HG03439 (cell line): Measurements from ENCODE around the gene DRD2.

Experiments
- ATAC-seq: cut with Tn5 transposase; IDR thresholded peaks from one replicate; pipeline ENCODE4 v1.9.1; 2021; ENCODE audit warnings: mild to moderate bottlenecking, moderate library complexity; ENCODE audit not compliant: unreplicated experiment

The DRD2 gene

DNA sequence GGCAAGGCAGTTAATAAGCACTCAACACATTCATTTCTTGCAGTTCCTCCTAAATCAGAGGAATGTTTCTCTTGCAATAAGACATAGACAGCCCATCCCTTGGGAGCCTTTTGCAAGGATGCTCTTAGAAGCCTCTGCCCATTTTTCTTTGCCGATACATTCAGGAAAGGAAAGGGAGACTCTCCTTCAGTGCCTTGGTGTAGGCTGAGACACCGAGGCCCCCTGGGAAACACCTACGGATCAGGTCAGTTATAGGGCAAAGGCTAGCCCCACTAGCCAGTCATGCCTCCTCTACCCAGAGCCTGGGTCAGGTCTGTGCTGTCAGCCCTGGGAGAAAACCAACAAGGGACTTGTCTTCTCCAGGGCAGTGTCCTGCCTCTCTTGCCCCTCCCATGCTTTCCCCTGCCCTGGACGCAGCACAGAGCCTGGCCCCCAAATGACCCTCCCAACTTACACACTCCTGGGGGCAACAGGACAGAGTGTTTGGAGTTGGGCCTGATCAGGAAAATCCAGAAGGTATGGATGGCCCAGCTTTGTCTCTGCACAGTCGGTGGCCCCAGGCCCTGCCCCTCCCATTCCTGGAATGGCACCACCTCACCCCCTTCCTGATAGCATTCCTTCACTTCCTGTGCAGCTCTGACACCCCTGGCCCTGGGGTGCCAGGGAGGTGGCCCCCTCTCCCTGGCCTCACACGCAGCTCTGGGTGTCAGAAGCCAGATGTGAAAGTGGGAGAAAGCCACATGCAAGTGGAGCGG, 69.3 kb downstream of the DRD2 start:
- ATAC-seq: no peak

- no peak for ATAC-seq
Observed at GRCh38 chr11:113404859-113405430, 70.3 kb downstream of the DRD2 start.

GRCh38 chr11:113401718-113402117, 73.5 kb downstream of the DRD2 start:
- no peak for ATAC-seq

DNA sequence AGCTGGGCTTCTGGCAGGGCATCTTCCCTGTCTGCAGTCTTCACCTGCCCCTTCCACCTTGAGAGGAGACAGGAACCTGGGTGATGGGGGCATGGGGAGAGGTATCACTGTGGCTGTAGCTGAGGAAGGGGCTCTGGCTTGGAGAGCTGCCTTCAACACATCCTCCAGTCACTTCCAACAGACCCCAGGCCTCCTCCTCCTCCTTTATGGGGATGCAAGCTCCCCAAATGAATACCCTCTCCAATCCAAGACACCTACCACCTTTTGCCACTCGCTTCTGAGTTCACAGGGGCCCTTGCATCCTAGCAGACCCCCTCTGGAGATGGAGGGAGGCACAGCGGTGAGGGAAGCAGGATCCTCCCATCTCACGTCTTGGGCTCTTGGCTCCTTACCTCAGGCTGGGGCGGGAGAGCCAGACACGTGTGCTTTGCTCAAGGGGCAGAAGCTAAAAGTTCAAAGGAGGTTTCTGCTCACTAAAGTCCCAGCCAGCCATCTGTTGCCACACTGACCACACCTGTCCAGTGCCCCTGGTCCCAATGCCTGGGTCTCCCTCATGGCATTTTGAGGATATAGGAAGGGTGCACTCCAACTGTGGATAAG, 74.5 kb downstream of the DRD2 start:
- ATAC-seq: no peak

GRCh38 chr11:113398669-113399430, 76.3 kb downstream of the DRD2 start:
- ATAC-seq: no peak

- ATAC-seq: no peak
Observed at GRCh38 chr11:113397821-113398220, 77.4 kb downstream of the DRD2 start.

- no peak for ATAC-seq
Observed at GRCh38 chr11:113397212-113397611, 78.0 kb downstream of the DRD2 start.

DNA sequence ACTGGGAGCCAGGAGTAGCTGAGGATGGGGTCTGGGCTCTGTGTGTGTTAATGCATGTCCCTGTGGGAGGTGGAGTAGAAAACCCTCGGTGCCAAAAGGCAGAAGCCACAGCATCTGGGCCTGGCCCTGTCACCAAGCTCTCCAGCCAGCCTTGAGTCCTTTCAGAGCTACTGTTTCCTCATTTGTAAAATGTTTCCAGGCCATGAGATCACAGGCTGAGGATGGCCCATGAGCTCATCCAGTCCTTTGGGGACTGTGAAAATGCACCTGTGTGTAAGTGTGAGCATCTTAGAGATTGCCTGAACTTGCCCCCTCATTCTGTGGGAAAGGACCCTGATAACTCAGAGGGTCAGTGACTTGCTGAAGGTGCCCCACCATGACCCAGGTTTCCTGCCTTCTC, 78.5 kb downstream of the DRD2 start:
- no peak for ATAC-seq

DNA sequence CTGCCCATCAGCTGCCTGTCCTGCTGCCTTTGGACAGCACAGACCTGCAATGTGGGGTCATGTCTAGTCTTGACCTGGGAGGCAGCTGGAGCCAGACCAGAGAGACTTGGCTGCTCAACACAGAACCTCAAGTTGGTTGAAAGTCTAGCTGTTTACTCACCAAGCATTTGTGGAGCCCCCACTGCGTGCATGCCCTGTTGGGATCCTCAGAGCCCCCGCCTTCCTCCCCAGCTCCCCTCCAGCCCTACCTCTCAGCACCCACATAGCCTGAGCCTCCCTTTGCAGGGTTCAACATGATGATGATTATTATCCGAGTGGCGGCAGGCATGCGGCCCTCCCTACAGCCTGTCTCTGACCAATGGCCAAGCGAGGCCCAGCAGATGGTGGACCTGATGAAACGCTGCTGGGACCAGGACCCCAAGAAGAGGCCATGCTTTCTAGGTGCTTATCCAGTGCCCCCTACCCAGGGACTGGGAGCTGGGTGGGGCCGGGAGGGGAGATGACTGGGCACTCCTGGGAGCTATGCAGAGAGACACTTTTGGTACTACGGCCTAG, 79.3 kb downstream of the DRD2 start:
- ATAC-seq: no peak

- no peak for ATAC-seq
Observed at GRCh38 chr11:113394919-113395318, 80.3 kb downstream of the DRD2 start.

GRCh38 chr11:113393501-113393985, 81.7 kb downstream of the DRD2 start:
- no peak for ATAC-seq

GRCh38 chr11:113392236-113392921, 82.8 kb downstream of the DRD2 start:
- no peak for ATAC-seq

- no peak for ATAC-seq
Observed at GRCh38 chr11:113389272-113389671, 85.9 kb downstream of the DRD2 start.

DNA sequence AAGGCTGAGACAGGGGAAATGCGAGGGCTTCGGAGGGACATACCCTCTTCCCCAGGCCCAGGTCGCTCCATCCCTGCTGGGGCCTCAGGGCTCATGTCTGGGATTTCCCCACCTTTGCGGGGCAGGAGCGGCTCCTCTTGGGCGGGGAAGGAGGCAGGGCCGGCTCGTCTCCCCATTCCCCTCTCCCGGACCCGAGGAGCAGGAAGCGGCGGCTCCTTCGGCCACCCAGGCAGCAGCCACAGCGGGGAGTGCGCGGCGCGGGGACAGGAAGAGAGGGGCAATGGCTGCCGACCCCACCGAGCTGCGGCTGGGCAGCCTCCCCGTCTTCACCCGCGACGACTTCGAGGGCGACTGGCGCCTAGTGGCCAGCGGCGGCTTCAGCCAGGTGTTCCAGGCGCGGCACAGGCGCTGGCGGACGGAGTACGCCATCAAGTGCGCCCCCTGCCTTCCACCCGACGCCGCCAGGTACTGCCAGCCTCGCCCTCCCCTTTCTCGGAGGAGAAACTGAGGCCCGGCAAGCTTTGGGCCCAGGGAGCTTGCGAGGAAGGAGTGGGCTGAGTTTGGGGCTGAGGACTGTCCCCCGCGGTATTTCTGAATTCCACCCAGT, 87.5 kb downstream of the DRD2 start, which contains the start of gene ANKK1:
Gene ANKK1, plus strand, starts transcription at position 175 of the 607 bp plus-strand sequence. Its CDS starts 106 bp downstream, at position 281.
- ATAC-seq: no peak

DNA sequence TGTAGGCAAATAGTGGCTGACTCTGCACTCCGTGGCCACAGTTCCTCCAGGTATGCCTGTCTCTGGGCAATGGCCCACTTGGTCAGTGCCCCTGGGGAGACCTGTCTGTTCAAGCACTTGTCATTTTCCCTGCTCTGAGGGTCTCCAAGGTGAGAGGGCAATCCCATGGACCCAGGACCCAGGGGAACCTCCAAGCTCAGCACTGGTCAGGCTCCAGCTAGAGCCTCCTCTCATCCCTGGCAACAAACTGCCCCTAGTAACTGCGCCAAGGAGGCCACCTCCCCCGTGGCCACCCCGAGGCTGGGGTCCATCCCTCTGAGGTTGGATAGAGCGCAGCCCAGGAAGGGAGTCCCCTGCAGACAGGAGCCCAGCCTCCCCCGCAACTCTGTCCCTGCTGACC, 88.3 kb downstream of the DRD2 start:
- ATAC-seq: no peak

GRCh38 chr11:113385749-113386148, 89.4 kb downstream of the DRD2 start:
- ATAC-seq: no peak

- no peak for ATAC-seq
Observed at GRCh38 chr11:113384551-113384950, 90.6 kb downstream of the DRD2 start.

GRCh38 chr11:113382121-113382520, 93.1 kb downstream of the DRD2 start:
- ATAC-seq: no peak

DNA sequence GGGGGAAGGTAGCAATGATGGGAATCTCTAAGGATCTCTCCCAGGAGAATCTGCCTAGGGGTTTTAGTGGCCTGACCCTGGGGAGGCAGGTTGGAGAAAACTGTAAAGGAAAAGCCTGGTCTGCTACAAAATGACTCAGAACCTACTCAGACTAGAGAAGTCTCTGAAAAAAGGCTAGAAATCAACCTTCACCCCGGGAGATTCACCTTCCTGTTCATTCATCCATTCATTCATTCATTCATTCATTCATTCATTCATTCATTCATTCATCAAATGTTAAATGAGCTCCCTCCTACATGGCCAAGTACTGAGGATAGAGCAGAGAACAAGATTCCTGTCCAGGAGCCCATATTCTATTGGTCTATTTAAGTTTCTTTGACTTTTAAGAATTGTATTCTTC, 96.5 kb downstream of the DRD2 start:
- no peak for ATAC-seq
